ENCODE measurements around the gene USP17L29.
"Not testable (repeated sequence)": the region's sequence is repeated elsewhere in the genome, so short reads cannot be mapped to it uniquely, and the experiment has no call there.

The USP17L29 gene, protein sequence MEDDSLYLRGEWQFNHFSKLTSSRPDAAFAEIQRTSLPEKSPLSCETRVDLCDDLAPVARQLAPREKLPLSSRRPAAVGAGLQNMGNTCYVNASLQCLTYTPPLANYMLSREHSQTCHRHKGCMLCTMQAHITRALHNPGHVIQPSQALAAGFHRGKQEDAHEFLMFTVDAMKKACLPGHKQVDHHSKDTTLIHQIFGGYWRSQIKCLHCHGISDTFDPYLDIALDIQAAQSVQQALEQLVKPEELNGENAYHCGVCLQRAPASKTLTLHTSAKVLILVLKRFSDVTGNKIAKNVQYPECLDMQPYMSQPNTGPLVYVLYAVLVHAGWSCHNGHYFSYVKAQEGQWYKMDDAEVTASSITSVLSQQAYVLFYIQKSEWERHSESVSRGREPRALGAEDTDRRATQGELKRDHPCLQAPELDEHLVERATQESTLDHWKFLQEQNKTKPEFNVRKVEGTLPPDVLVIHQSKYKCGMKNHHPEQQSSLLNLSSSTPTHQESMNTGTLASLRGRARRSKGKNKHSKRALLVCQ

DNA sequence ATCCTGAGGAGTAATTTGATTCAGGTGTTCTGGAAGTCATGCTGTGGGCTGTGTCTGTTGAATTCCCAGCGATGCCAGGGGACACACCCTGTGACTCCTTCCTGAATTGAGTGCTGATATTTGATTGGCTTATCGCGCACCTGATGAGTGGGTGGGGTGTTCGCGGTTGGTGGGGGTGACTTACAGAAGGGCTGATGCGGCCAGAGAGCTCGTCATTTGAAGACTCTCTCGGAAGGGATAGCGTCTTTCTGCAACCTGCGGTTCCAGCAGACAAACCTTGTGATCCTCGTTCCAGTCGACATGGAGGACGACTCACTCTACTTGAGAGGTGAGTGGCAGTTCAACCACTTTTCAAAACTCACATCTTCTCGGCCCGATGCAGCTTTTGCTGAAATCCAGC is at the start of gene USP17L29:
Gene USP17L29 (plus strand): TSS at position 301 of the 400 bp plus-strand sequence. CDS start 0 bp downstream, at position 301.
- not testable (repeated sequence) for DNase-seq

DNA sequence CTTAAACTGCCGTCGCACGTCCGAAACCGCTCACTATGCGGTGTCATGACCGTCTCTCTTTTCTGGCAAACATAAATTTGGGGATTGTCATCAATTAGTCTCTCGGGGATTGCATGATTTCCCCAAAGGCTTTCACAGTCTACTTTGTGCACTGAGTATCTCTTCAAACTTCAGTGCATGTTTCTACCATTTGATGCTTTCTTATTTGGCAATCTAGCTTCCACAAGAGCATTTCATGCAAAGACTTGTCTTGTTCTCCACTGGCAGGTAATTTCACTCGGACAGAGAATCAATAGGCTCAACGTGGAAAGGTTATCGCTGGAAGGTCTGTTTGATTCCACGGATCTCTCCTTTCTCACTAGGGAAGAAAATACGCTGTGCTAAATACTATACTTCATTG is 29.2 kb upstream of the USP17L29 start:
- DNase-seq: not testable (repeated sequence)

DNA sequence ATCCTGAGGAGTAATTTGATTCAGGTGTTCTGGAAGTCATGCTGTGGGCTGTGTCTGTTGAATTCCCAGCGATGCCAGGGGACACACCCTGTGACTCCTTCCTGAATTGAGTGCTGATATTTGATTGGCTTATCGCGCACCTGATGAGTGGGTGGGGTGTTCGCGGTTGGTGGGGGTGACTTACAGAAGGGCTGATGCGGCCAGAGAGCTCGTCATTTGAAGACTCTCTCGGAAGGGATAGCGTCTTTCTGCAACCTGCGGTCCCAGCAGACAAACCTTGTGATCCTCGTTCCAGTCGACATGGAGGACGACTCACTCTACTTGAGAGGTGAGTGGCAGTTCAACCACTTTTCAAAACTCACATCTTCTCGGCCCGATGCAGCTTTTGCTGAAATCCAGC is 28.6 kb upstream of the USP17L29 start, which contains the start of gene USP17L24:
Gene USP17L24 (plus strand): TSS at position 301 of the 400 bp plus-strand sequence. CDS start 0 bp downstream, at position 301.
- not testable (repeated sequence) for DNase-seq

DNA sequence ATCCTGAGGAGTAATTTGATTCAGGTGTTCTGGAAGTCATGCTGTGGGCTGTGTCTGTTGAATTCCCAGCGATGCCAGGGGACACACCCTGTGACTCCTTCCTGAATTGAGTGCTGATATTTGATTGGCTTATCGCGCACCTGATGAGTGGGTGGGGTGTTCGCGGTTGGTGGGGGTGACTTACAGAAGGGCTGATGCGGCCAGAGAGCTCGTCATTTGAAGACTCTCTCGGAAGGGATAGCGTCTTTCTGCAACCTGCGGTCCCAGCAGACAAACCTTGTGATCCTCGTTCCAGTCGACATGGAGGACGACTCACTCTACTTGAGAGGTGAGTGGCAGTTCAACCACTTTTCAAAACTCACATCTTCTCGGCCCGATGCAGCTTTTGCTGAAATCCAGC is 23.8 kb upstream of the USP17L29 start, which contains the start of gene USP17L25:
Gene USP17L25 (plus strand): TSS at position 301 of the 400 bp plus-strand sequence. CDS start 0 bp downstream, at position 301.
- DNase-seq: not testable (repeated sequence)

DNA sequence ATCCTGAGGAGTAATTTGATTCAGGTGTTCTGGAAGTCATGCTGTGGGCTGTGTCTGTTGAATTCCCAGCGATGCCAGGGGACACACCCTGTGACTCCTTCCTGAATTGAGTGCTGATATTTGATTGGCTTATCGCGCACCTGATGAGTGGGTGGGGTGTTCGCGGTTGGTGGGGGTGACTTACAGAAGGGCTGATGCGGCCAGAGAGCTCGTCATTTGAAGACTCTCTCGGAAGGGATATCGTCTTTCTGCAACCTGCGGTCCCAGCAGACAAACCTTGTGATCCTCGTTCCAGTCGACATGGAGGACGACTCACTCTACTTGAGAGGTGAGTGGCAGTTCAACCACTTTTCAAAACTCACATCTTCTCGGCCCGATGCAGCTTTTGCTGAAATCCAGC is 19.1 kb upstream of the USP17L29 start, which contains the start of gene USP17L26:
Gene USP17L26 (plus strand): TSS at position 301 of the 400 bp plus-strand sequence. CDS start 0 bp downstream, at position 301.
- DNase-seq: not testable (repeated sequence)

DNA sequence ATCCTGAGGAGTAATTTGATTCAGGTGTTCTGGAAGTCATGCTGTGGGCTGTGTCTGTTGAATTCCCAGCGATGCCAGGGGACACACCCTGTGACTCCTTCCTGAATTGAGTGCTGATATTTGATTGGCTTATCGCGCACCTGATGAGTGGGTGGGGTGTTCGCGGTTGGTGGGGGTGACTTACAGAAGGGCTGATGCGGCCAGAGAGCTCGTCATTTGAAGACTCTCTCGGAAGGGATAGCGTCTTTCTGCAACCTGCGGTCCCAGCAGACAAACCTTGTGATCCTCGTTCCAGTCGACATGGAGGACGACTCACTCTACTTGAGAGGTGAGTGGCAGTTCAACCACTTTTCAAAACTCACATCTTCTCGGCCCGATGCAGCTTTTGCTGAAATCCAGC is 14.3 kb upstream of the USP17L29 start, which contains the start of gene USP17L5:
Gene USP17L5 (plus strand): TSS at position 301 of the 400 bp plus-strand sequence. CDS start 0 bp downstream, at position 301.
- not testable (repeated sequence) for DNase-seq

DNA sequence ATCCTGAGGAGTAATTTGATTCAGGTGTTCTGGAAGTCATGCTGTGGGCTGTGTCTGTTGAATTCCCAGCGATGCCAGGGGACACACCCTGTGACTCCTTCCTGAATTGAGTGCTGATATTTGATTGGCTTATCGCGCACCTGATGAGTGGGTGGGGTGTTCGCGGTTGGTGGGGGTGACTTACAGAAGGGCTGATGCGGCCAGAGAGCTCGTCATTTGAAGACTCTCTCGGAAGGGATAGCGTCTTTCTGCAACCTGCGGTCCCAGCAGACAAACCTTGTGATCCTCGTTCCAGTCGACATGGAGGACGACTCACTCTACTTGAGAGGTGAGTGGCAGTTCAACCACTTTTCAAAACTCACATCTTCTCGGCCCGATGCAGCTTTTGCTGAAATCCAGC is 9.6 kb upstream of the USP17L29 start, which contains the start of gene USP17L27:
Gene USP17L27 (plus strand): TSS at position 301 of the 400 bp plus-strand sequence. CDS start 0 bp downstream, at position 301.
- not testable (repeated sequence) for DNase-seq

DNA sequence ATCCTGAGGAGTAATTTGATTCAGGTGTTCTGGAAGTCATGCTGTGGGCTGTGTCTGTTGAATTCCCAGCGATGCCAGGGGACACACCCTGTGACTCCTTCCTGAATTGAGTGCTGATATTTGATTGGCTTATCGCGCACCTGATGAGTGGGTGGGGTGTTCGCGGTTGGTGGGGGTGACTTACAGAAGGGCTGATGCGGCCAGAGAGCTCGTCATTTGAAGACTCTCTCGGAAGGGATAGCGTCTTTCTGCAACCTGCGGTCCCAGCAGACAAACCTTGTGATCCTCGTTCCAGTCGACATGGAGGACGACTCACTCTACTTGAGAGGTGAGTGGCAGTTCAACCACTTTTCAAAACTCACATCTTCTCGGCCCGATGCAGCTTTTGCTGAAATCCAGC is 4.8 kb upstream of the USP17L29 start, which contains the start of gene USP17L28:
Gene USP17L28 (plus strand): TSS at position 301 of the 400 bp plus-strand sequence. CDS start 0 bp downstream, at position 301.
- not testable (repeated sequence) for DNase-seq

DNA sequence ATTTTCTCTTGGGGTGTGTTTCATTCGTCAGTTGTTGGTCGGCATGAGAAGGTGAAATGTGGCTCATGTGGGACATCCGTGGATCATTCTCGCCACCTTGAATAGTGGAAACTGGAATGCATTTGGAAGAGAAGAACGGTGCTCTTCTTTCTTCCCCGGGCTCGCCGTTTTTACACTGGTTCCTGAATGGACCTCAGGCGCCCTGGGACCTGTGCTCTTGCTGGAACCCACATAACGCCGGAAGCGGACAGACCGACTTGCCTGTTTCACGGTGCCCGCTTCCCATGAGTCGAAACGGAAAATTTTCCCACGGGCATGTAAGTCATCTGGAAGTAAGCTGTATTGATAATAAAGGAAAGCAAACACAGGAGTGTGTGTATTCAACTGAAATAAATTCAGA is 2.6 kb upstream of the USP17L29 start:
- peak; percentile 33 for DNase-seq

DNA sequence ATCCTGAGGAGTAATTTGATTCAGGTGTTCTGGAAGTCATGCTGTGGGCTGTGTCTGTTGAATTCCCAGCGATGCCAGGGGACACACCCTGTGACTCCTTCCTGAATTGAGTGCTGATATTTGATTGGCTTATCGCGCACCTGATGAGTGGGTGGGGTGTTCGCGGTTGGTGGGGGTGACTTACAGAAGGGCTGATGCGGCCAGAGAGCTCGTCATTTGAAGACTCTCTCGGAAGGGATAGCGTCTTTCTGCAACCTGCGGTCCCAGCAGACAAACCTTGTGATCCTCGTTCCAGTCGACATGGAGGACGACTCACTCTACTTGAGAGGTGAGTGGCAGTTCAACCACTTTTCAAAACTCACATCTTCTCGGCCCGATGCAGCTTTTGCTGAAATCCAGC is 9.4 kb downstream of the USP17L29 start, which contains the start of gene USP17L30:
Gene USP17L30 (plus strand): TSS at position 301 of the 400 bp plus-strand sequence. CDS start 0 bp downstream, at position 301.
- DNase-seq: not testable (repeated sequence)

DNA sequence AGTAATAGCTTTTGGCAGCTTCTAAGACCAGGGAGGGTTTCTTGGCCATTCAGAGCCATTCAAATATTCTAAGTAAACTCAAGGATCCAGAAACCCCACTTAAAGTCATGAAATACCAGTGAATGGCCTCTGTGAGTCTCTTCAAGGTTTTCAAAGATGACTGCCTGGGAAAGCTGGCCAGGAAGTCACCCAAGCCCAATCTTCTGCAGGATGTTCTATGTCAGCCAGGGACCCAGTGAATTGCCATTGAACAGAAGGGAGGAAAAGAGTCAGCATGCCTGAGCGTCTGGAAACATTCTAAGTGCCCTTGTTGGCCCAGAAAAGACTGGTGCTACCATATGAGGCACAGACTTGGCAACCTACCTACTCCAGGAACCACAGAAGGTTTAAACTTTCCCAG is 26.4 kb downstream of the USP17L29 start:
- DNase-seq: not testable (repeated sequence)

DNA sequence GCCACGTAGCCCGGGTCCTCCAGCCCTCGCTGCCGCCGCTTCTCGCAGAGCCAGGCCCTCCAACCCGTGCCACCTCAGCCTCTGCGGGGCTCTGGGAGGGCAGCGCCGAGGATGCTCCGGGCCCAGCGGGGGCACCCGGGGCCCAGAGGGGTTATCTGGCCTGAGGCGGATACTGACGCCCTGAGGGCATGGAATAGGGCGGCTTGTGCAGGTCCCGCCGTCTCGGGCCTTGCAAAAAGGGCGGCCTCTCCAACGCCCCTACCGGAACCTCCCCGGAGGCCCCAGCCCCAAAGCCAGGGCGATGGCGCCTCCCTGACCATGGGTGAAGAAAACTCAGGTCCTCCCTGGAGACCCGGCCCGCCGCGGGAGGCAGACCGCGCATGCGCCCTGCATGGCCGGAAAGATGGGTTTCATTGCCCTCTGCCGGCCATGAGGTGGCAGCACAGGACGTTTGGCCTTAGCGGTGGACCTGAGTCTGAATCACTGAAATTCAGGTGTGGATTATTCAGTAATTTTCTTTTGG is 27.6 kb downstream of the USP17L29 start:
- peak; percentile 53 for DNase-seq

DNA sequence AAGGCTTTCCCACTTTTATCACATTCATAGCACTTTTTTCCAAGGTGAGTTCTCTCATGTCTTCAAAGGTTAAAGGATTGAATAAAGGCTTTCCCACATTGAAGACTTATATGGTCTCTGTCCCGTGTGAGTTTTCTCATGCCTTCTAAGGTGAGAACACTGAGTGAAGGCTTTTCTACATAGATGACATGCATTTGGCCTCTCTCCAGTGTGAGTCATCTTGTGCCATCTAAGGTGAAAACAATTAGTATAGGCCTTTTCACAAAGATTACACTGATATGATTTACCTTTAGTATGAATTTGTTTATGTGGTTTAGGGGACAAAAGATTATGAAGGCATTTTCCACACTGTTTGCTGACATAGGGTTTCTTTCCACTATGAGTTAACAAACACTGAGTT is 30.7 kb downstream of the USP17L29 start:
- DNase-seq: no peak

DNA sequence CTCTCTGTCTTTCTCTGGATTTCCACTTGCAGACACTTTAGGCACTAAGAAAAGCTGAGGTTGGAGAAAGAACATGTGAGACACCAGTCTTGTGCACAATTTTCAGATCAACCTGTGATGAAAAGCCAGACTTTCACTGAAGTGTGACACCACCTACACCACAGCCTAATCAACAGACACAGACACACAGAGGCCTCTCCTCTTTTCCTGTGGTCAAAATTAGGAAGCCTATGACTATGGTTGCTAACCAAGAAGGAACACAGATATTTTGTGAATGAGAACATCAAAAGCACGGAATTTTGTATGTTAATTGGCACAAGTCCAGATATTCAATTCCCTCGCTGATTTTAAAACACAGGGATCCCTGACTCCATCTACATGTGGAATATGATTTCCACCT is 35.6 kb downstream of the USP17L29 start:
- DNase-seq: not testable (repeated sequence)
